OCI-LY1 (cell line): ENCODE data around the gene AJM1.

Experiments used
- H2AFZ ChIP-seq: fragments of 200-600 bp; sonication (generic), shearing (Covaris generic); 2 replicates; pipeline ENCODE4 v1.6.0; 2014; ENCODE audit warnings: antibody characterized with exemption, mild to moderate bottlenecking, low read length
- H3F3A ChIP-seq: fragments of 200-600 bp; sonication (generic), shearing (Covaris generic); 2 replicates; pipeline ENCODE4 v1.6.0; 2014; ENCODE audit warnings: mild to moderate bottlenecking, antibody characterized with exemption, low read length, moderate library complexity; ENCODE audit not compliant: insufficient read depth
- H3K27ac ChIP-seq: fragments of 200-600 bp; sonication (generic); 2 replicates; pipeline ENCODE4 v1.5.1; 2014; ENCODE audit warnings: low read length, mixed run types, mild to moderate bottlenecking, low read depth; ENCODE audit not compliant: poor library complexity, severe bottlenecking
- H3K27me3 ChIP-seq: fragments of 200-600 bp; sonication (generic); 2 replicates; pipeline ENCODE4 v1.6.0; 2014; ENCODE audit warnings: antibody characterized with exemption, mild to moderate bottlenecking, low read length, moderate library complexity; ENCODE audit not compliant: insufficient read depth
- H3K36me3 ChIP-seq: fragments of 200-600 bp; sonication (generic); 2 replicates; pipeline ENCODE4 v1.6.1; 2014; ENCODE audit warnings: mild to moderate bottlenecking, antibody characterized with exemption, low read length, moderate library complexity, mixed read lengths; ENCODE audit not compliant: insufficient read depth
- H3K4me1 ChIP-seq: fragments of 200-600 bp; sonication (generic); 2 replicates; pipeline ENCODE4 v1.5.1; 2014; ENCODE audit warnings: mild to moderate bottlenecking, low read length, moderate library complexity; ENCODE audit not compliant: insufficient read depth, severe bottlenecking
- H3K4me2 ChIP-seq: fragments of 200-600 bp; sonication (generic), shearing (Covaris generic); 2 replicates; pipeline ENCODE4 v1.6.1; 2014; ENCODE audit warnings: low read length
- H3K4me3 ChIP-seq: fragments of 200-600 bp; sonication (generic); 2 replicates; pipeline ENCODE4 v1.5.1; 2014; ENCODE audit warnings: low read length, low read depth, mild to moderate bottlenecking, mixed read lengths; ENCODE audit not compliant: poor library complexity, severe bottlenecking
- H3K79me2 ChIP-seq: fragments of 200-600 bp; shearing (Covaris generic); 2 replicates; pipeline ENCODE4 v1.6.1; 2016; ENCODE audit warnings: mixed run types, low read length, mixed read lengths; ENCODE audit not compliant: insufficient read depth
- H3K9ac ChIP-seq: fragments of 200-600 bp; sonication (generic), shearing (Covaris generic); 2 replicates; pipeline ENCODE4 v1.6.1; 2014; ENCODE audit warnings: mild to moderate bottlenecking, low read length, mixed read lengths
- H3K9me2 ChIP-seq: fragments of 200-600 bp; sonication (generic), shearing (Covaris generic); 2 replicates; pipeline ENCODE4 v1.6.1; 2014; ENCODE audit warnings: low read depth, mild to moderate bottlenecking, low read length, mixed read lengths
- H3K9me3 ChIP-seq: fragments of 200-600 bp; shearing (Covaris generic); 2 replicates; pipeline ENCODE4 v1.6.1; 2014; ENCODE audit warnings: low read length, mixed read lengths
- H4K20me1 ChIP-seq: fragments of 200-600 bp; sonication (generic), shearing (Covaris generic); 2 replicates; pipeline ENCODE4 v1.6.0; 2016; ENCODE audit warnings: mild to moderate bottlenecking, low read length; ENCODE audit not compliant: insufficient read depth
- EZH2 ChIP-seq: fragments of 200-600 bp; sonication (generic), shearing (Covaris generic); IDR thresholded peaks from 2 replicates; pipeline ENCODE4 v1.8.0; 2017; ENCODE audit warnings: borderline replicate concordance, mixed run types, mild to moderate bottlenecking, antibody characterized with exemption, low read length, moderate library complexity, mixed read lengths
- TF ChIP-seq, protein P1 (sequence below): fragments of 200-600 bp; sonication (generic), shearing (Covaris generic); IDR thresholded peaks from 2 replicates; pipeline ENCODE4 v1.5.1; 2017; ENCODE audit warnings: mild to moderate bottlenecking, antibody characterized with exemption, low read length, moderate library complexity, mixed read lengths

Gene AJM1

DNA sequence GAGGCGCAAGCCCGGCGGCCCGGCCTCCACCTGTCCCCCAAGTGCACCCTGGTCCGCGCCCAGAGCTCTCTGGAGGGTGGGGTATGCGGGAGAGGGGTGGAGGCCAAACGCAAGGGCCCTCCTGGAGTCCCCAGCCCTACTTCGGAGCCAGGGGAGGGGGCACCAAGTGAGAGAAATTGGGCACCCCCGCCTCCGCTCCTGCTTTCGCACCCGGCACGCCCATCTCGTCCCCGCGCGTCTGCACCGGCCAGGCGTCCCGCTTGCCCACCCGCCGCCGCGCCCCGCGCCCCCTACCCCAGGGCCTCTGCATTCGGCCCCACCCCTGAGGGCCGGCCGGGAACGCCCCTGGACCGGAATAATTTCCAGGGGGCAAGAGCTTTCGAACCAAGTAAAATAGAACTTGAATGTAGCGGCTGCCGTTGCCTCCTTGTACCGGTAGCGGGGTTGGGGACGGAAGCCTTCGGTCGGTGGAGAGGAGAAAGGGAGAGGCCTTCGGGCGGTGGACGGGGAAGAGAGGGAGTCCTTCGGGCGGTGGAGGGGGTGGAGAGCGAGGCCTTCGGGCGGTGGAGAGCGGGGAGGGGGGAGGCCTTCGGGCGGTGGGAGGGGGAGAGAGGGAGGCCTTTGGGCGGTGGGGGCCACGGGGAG, 6.2 kb downstream of the AJM1 start:
- H2AFZ ChIP-seq: no peak overlapping the region
- TF ChIP-seq EZH2: no peak
- TF ChIP-seq, protein P1, sequence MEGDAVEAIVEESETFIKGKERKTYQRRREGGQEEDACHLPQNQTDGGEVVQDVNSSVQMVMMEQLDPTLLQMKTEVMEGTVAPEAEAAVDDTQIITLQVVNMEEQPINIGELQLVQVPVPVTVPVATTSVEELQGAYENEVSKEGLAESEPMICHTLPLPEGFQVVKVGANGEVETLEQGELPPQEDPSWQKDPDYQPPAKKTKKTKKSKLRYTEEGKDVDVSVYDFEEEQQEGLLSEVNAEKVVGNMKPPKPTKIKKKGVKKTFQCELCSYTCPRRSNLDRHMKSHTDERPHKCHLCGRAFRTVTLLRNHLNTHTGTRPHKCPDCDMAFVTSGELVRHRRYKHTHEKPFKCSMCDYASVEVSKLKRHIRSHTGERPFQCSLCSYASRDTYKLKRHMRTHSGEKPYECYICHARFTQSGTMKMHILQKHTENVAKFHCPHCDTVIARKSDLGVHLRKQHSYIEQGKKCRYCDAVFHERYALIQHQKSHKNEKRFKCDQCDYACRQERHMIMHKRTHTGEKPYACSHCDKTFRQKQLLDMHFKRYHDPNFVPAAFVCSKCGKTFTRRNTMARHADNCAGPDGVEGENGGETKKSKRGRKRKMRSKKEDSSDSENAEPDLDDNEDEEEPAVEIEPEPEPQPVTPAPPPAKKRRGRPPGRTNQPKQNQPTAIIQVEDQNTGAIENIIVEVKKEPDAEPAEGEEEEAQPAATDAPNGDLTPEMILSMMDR: no peak
- no peaks in the 10 kb centered on the region for H3K27me3 ChIP-seq
- peak overlapping the region; percentile 76 for H3K4me2 ChIP-seq
- H3K9me2 ChIP-seq: no peaks in the 10 kb centered on the region
- no peaks in the 10 kb centered on the region for H4K20me1 ChIP-seq
- H3K9me3 ChIP-seq: no peaks in the 10 kb centered on the region
- H3K4me1 ChIP-seq: peaks cover 13% of the 10 kb centered on the region
- H3K4me3 ChIP-seq: peak overlapping the region; percentile 65
- peak overlapping the region; percentile 65 for H3K9ac ChIP-seq
- no peaks in the 10 kb centered on the region for H3F3A ChIP-seq
- no peaks in the 10 kb centered on the region for H3K79me2 ChIP-seq
- peaks cover 9% of the 10 kb centered on the region; the same call in 1 of the 2 replicates for H3K36me3 ChIP-seq
- peak overlapping the region; percentile 76 for H3K27ac ChIP-seq

DNA sequence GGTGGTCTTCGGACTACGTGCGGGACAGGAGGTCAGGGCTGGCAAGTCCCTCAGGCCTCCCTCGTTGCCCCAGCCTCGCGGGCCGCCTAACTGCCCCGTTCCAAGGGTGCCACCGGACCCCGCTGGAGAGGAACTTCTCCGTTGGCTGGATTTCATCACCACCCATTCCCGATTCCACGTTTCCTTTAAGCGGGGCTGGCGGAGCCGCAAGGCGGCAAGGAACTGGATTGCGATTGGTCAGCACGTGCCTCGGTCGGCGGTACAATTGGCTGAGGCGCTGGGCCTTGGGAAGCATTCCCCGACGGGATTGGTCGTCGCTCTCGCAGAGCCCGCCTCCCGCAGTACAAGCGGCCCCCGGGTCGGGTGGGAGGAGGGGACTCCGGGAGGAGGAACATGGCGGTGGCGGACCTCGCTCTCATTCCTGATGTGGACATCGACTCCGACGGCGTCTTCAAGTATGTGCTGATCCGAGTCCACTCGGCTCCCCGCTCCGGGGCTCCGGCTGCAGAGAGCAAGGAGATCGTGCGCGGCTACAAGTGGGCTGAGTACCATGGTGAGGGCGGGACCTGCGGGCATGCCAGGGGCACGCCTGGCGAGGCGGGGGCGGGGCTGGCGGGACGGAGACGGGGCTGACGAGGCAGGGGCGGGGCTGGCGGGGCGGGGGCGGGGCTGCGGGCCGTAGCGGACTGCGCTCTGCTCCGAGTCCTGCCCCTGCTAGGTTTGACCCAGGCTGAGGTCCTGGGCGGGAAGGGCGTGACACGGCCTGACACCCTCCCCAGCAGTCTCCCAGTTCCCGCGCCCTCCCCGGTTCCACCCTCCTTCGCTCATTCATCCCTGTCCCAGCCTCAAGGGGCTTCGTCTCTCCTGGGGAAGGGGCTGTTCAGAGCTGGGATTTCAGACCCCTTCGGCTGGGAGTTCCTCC, 7.0 kb downstream of the AJM1 start, which contains the start of gene PHPT1:
Gene PHPT1, plus strand, starts transcription at position 372 of the 922 bp plus-strand sequence. Its CDS starts 22 bp downstream, at position 394.
- peak within 1 kb of the TSS; percentile 65 for H3K9ac ChIP-seq
- H4K20me1 ChIP-seq: no peaks in the 10 kb centered on the region
- peaks cover 7% of the 10 kb centered on the region for H3K4me1 ChIP-seq
- no peaks in the 10 kb centered on the region for H3F3A ChIP-seq
- H3K79me2 ChIP-seq: no peaks in the 10 kb centered on the region
- peaks cover 9% of the 10 kb centered on the region; the same call in 1 of the 2 replicates for H3K36me3 ChIP-seq
- no peaks in the 10 kb centered on the region for H3K9me3 ChIP-seq
- no peaks in the 10 kb centered on the region for H3K9me2 ChIP-seq
- peak within 1 kb of the TSS; percentile 76 for H3K27ac ChIP-seq
- H3K4me2 ChIP-seq: peak within 1 kb of the TSS; percentile 76
- peak within 1 kb of the TSS; percentile 65 for H3K4me3 ChIP-seq
- no peak within 1 kb of the TSS for H2AFZ ChIP-seq
- H3K27me3 ChIP-seq: no peaks in the 10 kb centered on the region
- TF ChIP-seq EZH2: no peak
- TF ChIP-seq, protein P1: no peak

DNA sequence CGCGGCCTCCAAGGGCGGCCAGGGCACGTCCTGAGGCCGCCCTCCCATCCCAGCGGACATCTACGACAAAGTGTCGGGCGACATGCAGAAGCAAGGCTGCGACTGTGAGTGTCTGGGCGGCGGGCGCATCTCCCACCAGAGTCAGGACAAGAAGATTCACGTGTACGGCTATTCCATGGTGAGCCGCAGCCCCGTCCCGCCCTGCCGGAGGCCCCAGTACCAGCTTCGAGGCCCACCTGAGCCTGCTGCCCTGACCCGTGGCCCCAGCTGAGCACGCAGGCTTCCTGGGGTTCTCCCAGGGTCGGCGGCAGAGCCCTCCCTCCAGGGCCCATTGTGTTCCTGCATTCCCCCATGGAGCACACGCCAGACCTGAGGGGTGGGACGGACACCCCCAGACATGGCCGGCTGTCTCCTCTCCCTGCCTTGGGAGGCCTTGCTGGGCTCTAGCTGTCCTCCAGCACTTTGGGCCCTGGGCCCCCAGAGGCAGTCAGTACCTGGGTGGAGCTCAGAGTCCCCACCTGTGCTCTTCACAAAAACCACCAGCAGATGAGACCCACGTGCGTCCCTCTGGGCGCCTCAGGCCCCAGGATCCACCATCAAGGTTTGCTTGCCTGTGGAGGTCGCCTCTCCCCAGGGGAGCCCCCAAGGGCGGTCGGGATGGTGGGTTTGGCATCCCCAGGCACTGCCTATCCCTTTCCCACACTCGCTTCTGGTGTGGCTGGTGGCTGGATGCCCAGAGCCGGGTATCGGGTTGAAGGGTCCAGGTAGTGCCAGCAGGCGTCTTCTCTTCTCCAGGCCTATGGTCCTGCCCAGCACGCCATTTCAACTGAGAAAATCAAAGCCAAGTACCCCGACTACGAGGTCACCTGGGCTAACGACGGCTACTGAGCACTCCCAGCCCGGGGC, 7.9 kb downstream of the AJM1 start:
- peaks cover 9% of the 10 kb centered on the region; the same call in 1 of the 2 replicates for H3K36me3 ChIP-seq
- H3K9ac ChIP-seq: peak overlapping the region; percentile 46; the same call in 1 of the 2 replicates
- no peaks in the 10 kb centered on the region for H4K20me1 ChIP-seq
- H3K79me2 ChIP-seq: no peaks in the 10 kb centered on the region
- H3K27ac ChIP-seq: no peak overlapping the region
- no peaks in the 10 kb centered on the region for H3K27me3 ChIP-seq
- H3K4me1 ChIP-seq: peaks cover 7% of the 10 kb centered on the region
- no peak for TF ChIP-seq EZH2
- TF ChIP-seq, protein P1: no peak
- H3K4me3 ChIP-seq: peak overlapping the region; percentile 65
- H3F3A ChIP-seq: no peaks in the 10 kb centered on the region
- H2AFZ ChIP-seq: no peak overlapping the region
- peak overlapping the region; percentile 75 for H3K4me2 ChIP-seq
- H3K9me3 ChIP-seq: no peaks in the 10 kb centered on the region
- no peaks in the 10 kb centered on the region for H3K9me2 ChIP-seq
